ENCODE results near the gene REXO1. TPM values are rescaled to one million over a fixed set of nuclear protein-coding genes. Genes with fewer than 3 reads are reported as not detected.
A peak's percentile ranks its signal among the peaks of the same experiment; 100 is the strongest.

REXO1 gene
- total and polyA plus RNA-seq, 2 of the 13 experiments (the other 11 are each of a cell fraction or from before 2014, with no cell fraction given), result 5.0 to 11.2 TPM

DNA sequence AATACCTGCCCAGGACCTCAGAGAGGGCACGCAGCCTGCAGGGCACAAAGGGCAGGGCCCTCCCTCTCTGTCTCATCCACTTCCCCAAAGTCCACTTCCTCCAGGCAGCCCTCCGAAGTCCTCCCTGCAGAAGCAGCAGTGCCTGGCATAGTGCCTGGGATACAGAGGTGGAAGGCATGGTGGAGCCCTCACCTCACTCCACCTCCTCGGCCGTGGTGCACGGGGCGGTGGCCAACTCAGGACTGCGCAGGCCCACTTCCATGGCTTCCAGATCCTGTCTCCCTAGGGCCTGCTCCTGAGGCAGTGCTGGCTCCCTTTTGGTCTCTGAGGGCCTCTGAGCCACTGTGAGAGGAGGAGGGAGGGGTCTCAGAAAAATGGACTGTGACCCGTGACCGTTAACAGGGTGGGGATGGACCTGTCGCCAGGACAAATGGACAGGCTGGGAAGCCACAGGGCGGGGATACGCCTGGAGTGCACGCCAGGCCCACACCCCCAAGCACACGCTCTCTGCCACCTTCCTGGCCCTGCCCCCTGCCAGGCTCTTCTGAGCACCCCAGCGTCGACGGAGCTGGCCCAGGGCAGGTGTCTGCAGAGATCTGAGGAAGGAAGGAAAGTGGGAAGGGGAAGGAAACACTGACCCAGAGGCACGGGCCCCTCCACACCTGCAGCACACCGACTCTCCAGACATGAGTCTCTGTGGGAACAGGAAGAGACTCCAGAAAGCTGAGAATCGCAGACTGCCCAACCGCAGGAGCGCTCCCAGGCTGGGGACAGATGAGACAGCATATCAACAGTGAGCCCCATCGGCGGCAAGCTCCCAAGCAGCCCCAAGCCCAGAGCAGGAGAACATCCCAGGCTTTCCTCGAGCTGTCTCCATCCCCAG, 8.4 kb downstream of the REXO1 start (continued):
- TF ChIP-seq, protein P1, sequence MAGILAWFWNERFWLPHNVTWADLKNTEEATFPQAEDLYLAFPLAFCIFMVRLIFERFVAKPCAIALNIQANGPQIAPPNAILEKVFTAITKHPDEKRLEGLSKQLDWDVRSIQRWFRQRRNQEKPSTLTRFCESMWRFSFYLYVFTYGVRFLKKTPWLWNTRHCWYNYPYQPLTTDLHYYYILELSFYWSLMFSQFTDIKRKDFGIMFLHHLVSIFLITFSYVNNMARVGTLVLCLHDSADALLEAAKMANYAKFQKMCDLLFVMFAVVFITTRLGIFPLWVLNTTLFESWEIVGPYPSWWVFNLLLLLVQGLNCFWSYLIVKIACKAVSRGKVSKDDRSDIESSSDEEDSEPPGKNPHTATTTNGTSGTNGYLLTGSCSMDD (CRISPR knock-in tag; IDR thresholded peaks at IDR 0.05), result no peak
- TF ChIP-seq, protein P2, sequence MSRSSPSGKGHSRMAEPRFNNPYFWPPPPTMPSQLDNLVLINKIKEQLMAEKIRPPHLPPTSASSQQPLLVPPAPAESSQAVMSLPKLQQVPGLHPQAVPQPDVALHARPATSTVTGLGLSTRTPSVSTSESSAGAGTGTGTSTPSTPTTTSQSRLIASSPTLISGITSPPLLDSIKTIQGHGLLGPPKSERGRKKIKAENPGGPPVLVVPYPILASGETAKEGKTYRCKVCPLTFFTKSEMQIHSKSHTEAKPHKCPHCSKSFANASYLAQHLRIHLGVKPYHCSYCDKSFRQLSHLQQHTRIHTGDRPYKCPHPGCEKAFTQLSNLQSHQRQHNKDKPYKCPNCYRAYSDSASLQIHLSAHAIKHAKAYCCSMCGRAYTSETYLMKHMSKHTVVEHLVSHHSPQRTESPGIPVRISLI (CRISPR knock-in tag; IDR thresholded peaks at IDR 0.05; ENCODE audit: borderline replicate concordance), result no peak
- no peak for TF ChIP-seq ZNF512 (CRISPR knock-in tag; IDR thresholded peaks at IDR 0.05)
- no peak for TF ChIP-seq KAT8 (CRISPR knock-in tag; IDR thresholded peaks at IDR 0.05)
- no peak for TF ChIP-seq FOXA1 (IDR thresholded peaks at IDR 0.05)
- no peak for TF ChIP-seq FOXA1 (CRISPR knock-in tag; IDR thresholded peaks at IDR 0.05)
- TF ChIP-seq, protein P3, sequence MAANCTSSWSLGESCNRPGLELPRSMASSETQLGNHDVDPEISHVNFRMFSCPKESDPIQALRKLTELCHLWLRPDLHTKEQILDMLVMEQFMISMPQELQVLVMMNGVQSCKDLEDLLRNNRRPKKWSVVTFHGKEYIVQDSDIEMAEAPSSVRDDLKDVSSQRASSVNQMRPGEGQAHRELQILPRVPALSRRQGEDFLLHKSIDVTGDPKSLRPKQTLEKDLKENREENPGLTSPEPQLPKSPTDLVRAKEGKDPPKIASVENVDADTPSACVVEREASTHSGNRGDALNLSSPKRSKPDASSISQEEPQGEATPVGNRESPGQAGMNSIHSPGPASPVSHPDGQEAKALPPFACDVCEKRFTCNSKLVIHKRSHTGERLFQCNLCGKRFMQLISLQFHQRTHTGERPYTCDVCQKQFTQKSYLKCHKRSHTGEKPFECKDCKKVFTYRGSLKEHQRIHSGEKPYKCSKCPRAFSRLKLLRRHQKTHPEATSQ (CRISPR knock-in tag; IDR thresholded peaks at IDR 0.05; ENCODE audit: borderline replicate concordance), result no peak
- no peak for TF ChIP-seq TEAD2 (CRISPR knock-in tag; IDR thresholded peaks at IDR 0.05)
- 0 out of 2 replicates have a peak, but pooled peaks have one; percentile 50 for TF ChIP-seq ZNF274 (CRISPR knock-in tag; IDR thresholded peaks at IDR 0.05)
- TF ChIP-seq, protein P4, sequence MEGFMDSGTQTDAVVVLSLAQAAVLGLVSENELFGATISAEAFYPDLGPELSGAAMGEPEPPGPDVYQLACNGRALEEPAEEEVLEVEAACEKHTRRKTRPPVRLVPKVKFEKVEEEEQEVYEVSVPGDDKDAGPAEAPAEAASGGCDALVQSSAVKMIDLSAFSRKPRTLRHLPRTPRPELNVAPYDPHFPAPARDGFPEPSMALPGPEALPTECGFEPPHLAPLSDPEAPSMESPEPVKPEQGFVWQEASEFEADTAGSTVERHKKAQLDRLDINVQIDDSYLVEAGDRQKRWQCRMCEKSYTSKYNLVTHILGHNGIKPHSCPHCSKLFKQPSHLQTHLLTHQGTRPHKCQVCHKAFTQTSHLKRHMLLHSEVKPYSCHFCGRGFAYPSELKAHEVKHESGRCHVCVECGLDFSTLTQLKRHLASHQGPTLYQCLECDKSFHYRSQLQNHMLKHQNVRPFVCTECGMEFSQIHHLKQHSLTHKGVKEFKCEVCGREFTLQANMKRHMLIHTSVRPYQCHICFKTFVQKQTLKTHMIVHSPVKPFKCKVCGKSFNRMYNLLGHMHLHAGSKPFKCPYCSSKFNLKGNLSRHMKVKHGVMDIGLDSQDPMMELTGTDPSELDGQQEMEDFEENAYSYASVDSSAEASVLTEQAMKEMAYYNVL (CRISPR knock-in tag; IDR thresholded peaks at IDR 0.05; ENCODE audit: borderline replicate concordance), result no peak; the same call in 1 of the 2 replicates
- TF ChIP-seq PHF20 (CRISPR knock-in tag; IDR thresholded peaks at IDR 0.05), result no peak; the same call in 1 of the 2 replicates
- no peak for TF ChIP-seq CEBPZ (IDR thresholded peaks at IDR 0.05; ENCODE audit: low read length)
- TF ChIP-seq ZNF788 (CRISPR knock-in tag; IDR thresholded peaks at IDR 0.05; ENCODE audit: borderline replicate concordance), result peak; percentile 19; the same call in 1 of the 2 replicates
- no peak for TF ChIP-seq ZNF761 (CRISPR knock-in tag; conservative IDR thresholded peaks at IDR 0.05)

All from HepG2 (cell line).